K562 (cell line): ENCODE measurements around the gene OR2V2. TPM values are rescaled to one million over a fixed set of nuclear protein-coding genes. Genes with fewer than 3 reads are reported as not detected.
A peak's percentile ranks its signal among the peaks of the same experiment; 100 is the strongest.

Source experiments
- ATAC-seq: fragments of 200-7000 bp; cut with Tn5 transposase; 3 replicates; pipeline ENCODE4 v1.9.1; 2020; ENCODE audit warnings: moderate library complexity
- BruUV-seq: library from RNA; stranded (reverse); fragments of 400-500 nt; replicated peaks from 2 replicates; lab custom pipeline; 2021; lab: Mats Ljungman, UMichigan
- CTCF ChIA-PET: fragments of 300-600 bp; formaldehyde crosslinking; extraction: SDS; loops from one replicate; lab custom pipeline; 2021; ENCODE audit warnings: low intra/inter-chr PET ratio; lab: Yijun Ruan, JAX
- POLR2A ChIA-PET: fragments of 300-600, 350-650 bp; sonication (Branson Sonifier 250); formaldehyde crosslinking; extraction: SDS; loops from one replicate; lab custom pipeline; 2021; ENCODE audit warnings: antibody characterized with exemption, inconsistent platforms; lab: Yijun Ruan, JAX
- DNase-seq, 4 experiments: peaks; one replicate each; pipeline versions ENCODE4 v3.0.0 to v3.0.0-alpha.2; 2011 to 2018; ENCODE audit warnings: low spot score in 3 of 4, mixed read lengths in 3 of 4; ENCODE audit errors: extremely low read depth in 1 of 4
- FAIRE-seq: peaks from 2 replicates; lab custom pipeline; 2011; peaks lifted over from hg19 to GRCh38; lab: Jason Lieb, UNC
- H2AFZ ChIP-seq: 2 replicates; pipeline ENCODE4 v1.6.0; 2011; ENCODE audit warnings: low read depth, low read length, control low read depth, inconsistent platforms
- H3K27ac ChIP-seq: fragments of 200-600 bp; 3 replicates; pipeline ENCODE4 v1.8.0; 2011; ENCODE audit warnings: low read depth, mild to moderate bottlenecking, control low read depth, inconsistent platforms, low read length, moderate library complexity, mixed read lengths; ENCODE audit errors: extremely low read depth
- H3K27me3 ChIP-seq, 2 experiments: fragments of 300-600 bp in 1 of 2; 2 replicates in 1 of 2; 3 replicates in 1 of 2; pipeline versions ENCODE4 v1.6.0 to v1.8.0; 2011; ENCODE audit warnings: inconsistent platforms in 2 of 2, low read length in 2 of 2, mild to moderate bottlenecking in 1 of 2, mixed read lengths in 1 of 2, moderate library complexity in 1 of 2; ENCODE audit not compliant: control insufficient read depth in 2 of 2, insufficient read depth in 2 of 2
- H3K36me3 ChIP-seq: fragments of 300-600 bp; 3 replicates; pipeline ENCODE4 v1.8.0; 2011; ENCODE audit warnings: mild to moderate bottlenecking, low read length, inconsistent platforms; ENCODE audit not compliant: control insufficient read depth, insufficient read depth
- H3K4me1 ChIP-seq, 2 experiments: fragments of 200-600 bp in 1 of 2; replicated peaks in 1 of 2; 2 replicates in 1 of 2; 3 replicates in 1 of 2; pipeline versions ENCODE4 v1.5.1 to v1.8.0; 2011; ENCODE audit warnings: inconsistent platforms in 2 of 2, low read length in 2 of 2, mild to moderate bottlenecking in 1 of 2, mixed read lengths in 1 of 2, moderate library complexity in 1 of 2; ENCODE audit not compliant: control insufficient read depth in 2 of 2, insufficient read depth in 2 of 2
- H3K4me2 ChIP-seq: 2 replicates; pipeline ENCODE4 v1.6.1; 2011; ENCODE audit warnings: low read length, control low read depth, inconsistent platforms, mixed read lengths; ENCODE audit not compliant: insufficient read depth
- H3K4me3 ChIP-seq: fragments of 200-600 bp; sonication (generic), shearing (Covaris generic); 2 replicates; pipeline ENCODE4 v1.5.1; 2016; ENCODE audit warnings: control low read depth, inconsistent platforms
- H3K79me2 ChIP-seq: fragments of 200-600 bp; 3 replicates; pipeline ENCODE4 v1.8.0; 2011; ENCODE audit warnings: low read length, inconsistent platforms; ENCODE audit not compliant: control insufficient read depth, insufficient read depth
- H3K9ac ChIP-seq, 2 experiments: 2 replicates each; pipeline versions ENCODE4 v1.6.0 to v1.6.1; 2011; ENCODE audit warnings: low read depth in 2 of 2, low read length in 2 of 2, control low read depth in 1 of 2, inconsistent platforms in 1 of 2, mild to moderate bottlenecking in 1 of 2, mixed read lengths in 1 of 2; ENCODE audit not compliant: insufficient read depth in 1 of 2
- H3K9me1 ChIP-seq: one replicate; pipeline ENCODE4 v1.6.0; 2011; ENCODE audit warnings: inconsistent platforms, mild to moderate bottlenecking, low read length, moderate library complexity; ENCODE audit not compliant: control insufficient read depth, insufficient read depth
- H3K9me3 ChIP-seq: replicated peaks from 2 replicates; pipeline ENCODE4 v1.5.1; 2011; ENCODE audit warnings: low read depth, low read length, inconsistent platforms; ENCODE audit not compliant: control insufficient read depth, insufficient read depth
- H4K20me1 ChIP-seq: replicated peaks from 2 replicates; pipeline ENCODE4 v1.6.1; 2011; ENCODE audit warnings: low read length, inconsistent platforms, mixed read lengths; ENCODE audit not compliant: control insufficient read depth, insufficient read depth
- BCL6 ChIP-seq: fragments of 250-450 bp; sonication (Bioruptor Pico); IDR thresholded peaks from 2 replicates; pipeline ENCODE4 v1.4.0; 2020
- FOXP4 ChIP-seq: sonication (generic); formaldehyde crosslinking; IDR thresholded peaks from 2 replicates; pipeline ENCODE4 v1.8.0; 2022; ENCODE audit warnings: mild to moderate bottlenecking, missing genetic modification reagents, borderline replicate concordance
- HES1 ChIP-seq: fragments of 450-650 bp; IDR thresholded peaks from 2 replicates; pipeline ENCODE4 v1.6.1; 2016; ENCODE audit warnings: low read depth, mild to moderate bottlenecking, moderate library complexity
- POLR2AphosphoS5 ChIP-seq: IDR thresholded peaks from 2 replicates; pipeline ENCODE4 v1.6.1; 2011; ENCODE audit warnings: mild to moderate bottlenecking, low read depth, low read length, moderate library complexity; ENCODE audit not compliant: control insufficient read depth, insufficient read depth
- ZNF696 ChIP-seq: fragments of 250-450 bp; sonication (Bioruptor Pico); conservative IDR thresholded peaks from 2 replicates; pipeline ENCODE4 v1.4.0; 2020; ENCODE audit warnings: mild to moderate bottlenecking, moderate library complexity
- WGBS: fragments of 100-300 bp; shearing (Covaris generic); methylation state at CpG from one replicate; pipeline ENCODE4 v1.1.6; 2016; ENCODE audit warnings: low coverage, mixed read lengths; ENCODE audit not compliant: insufficient coverage; ENCODE audit errors: missing lambda C conversion rate; 5-methylcytosine and 5-hydroxymethylcytosine counted together
- in situ Hi-C: fragments of 300-500 bp; cut with MboI; formaldehyde crosslinking; loops from 4 replicates; pipeline ENCODE4 v1.15.0; 2018; ENCODE audit warnings: inconsistent platforms, mixed read lengths
- intact Hi-C: fragments of 100-400 bp; cut with micrococcal nuclease; formaldehyde crosslinking; loops from 2 replicates; pipeline ENCODE4 v1.14.2; 2022
- polyA plus RNA-seq, 8 experiments: library from polyadenylated mRNA; depleted of rRNA in 4 of 8; stranded (reverse) in 5 of 8; unstranded in 3 of 8; fragments of >200 nt; fragmentation: Nextera tagmentation in 2 of 8; fragmentation: Illumina TruSeq in 1 of 8; extraction: Ambion mirVana in 2 of 8; extraction: Trizol in 1 of 8; gene quantifications; 2 replicates each; pipeline versions ENCODE4 v1.2.1 to v1.2.3, GENCODE V29; 2011 to 2014; ENCODE audit warnings: inconsistent platforms in 1 of 8, missing spikeins in 1 of 8
- total RNA-seq, 7 experiments: library from RNA; depleted of rRNA in 6 of 7; stranded (reverse); fragments of >200 nt in 6 of 7; fragmentation: Illumina TruSeq in 2 of 7; extraction: Trizol in 2 of 7; gene quantifications; 2 replicates each; pipeline versions ENCODE4 v1.2.1 to v1.2.3, GENCODE V29; 2011 to 2021; ENCODE audit warnings: low replicate concordance in 1 of 7

OR2V2 gene
- total and polyA plus RNA-seq, 9 of the 15 experiments (the other 6 are each of a cell fraction or from before 2014, with no cell fraction given), result 0.01 TPM; not detected in 8

- TF ChIP-seq FOXP4 (CRISPR knock-in tag), result no peak
- no peak for TF ChIP-seq ZNF696
- peak; percentile 34; the same call in 1 of the 2 replicates for TF ChIP-seq POLR2AphosphoS5
These were observed 13.7 kb upstream of the OR2V2 start (continued) for GRCh38 chr5:181133610-181134231.

- H3K4me2 ChIP-seq, result peak overlapping the region; percentile 69
- no peaks in the 10 kb centered on the region for H4K20me1 ChIP-seq
- peaks cover 21 to 33% of the 10 kb centered on the region in 2 experiments for H3K4me1 ChIP-seq
- no peak overlapping the region for H3K4me3 ChIP-seq
- no peaks in the 10 kb centered on the region for H3K79me2 ChIP-seq
- H3K9me1 ChIP-seq, result no peaks in the 10 kb centered on the region
- H3K9me3 ChIP-seq, result peaks cover 6% of the 10 kb centered on the region; the same call in 1 of the 2 replicates
- FAIRE-seq (no peak), ATAC-seq (no peak), DNase-seq (no peak)
- in situ Hi-C loops (loop anchor here (10.0 kb wide), 1 partner anchor 189 kb away; no protein-coding TSS in a partner anchor), intact Hi-C loops (no loop called here)
- no TSS peak for BruUV-seq
- H3K36me3 ChIP-seq, result no peaks in the 10 kb centered on the region
- ChIA-PET CTCF (interaction anchor here (0.6 kb wide), 1 partner anchor 39 kb away, joined by 3 read pairs; no protein-coding TSS in a partner anchor), POLR2A (interaction anchor here (0.7 to 1.1 kb wide), 4 partner anchors 13 to 91 kb away, joined by 3 to 5 read pairs (median 3); partner anchors contain the start of gene OR2V2)
- H3K9ac ChIP-seq, result peak overlapping the region in 1 of 2 experiments; percentile 54; a peak in 1 of 4 replicates
- H2AFZ ChIP-seq, result peak overlapping the region; percentile 78
- H3K27me3 ChIP-seq, result no peaks in the 10 kb centered on the region
- WGBS, result 38% methylated on average over 6 of the region's 6 CpGs
- TF ChIP-seq HES1, result no peak
- no peak for TF ChIP-seq BCL6 (CRISPR knock-in tag)
- H3K27ac ChIP-seq, result peak overlapping the region; percentile 64; the same call in 2 of the 3 replicates
These were observed 13.1 kb upstream of the OR2V2 start for GRCh38 chr5:181134259-181134658.
